ENCODE results near the gene SYNE1. TPM values are rescaled to one million over a fixed set of nuclear protein-coding genes. Genes with fewer than 3 reads are reported as not detected.
"Not testable (repeated sequence)": the region's sequence is repeated elsewhere in the genome, so short reads cannot be mapped to it uniquely, and the experiment has no call there.

The SYNE1 gene, protein sequence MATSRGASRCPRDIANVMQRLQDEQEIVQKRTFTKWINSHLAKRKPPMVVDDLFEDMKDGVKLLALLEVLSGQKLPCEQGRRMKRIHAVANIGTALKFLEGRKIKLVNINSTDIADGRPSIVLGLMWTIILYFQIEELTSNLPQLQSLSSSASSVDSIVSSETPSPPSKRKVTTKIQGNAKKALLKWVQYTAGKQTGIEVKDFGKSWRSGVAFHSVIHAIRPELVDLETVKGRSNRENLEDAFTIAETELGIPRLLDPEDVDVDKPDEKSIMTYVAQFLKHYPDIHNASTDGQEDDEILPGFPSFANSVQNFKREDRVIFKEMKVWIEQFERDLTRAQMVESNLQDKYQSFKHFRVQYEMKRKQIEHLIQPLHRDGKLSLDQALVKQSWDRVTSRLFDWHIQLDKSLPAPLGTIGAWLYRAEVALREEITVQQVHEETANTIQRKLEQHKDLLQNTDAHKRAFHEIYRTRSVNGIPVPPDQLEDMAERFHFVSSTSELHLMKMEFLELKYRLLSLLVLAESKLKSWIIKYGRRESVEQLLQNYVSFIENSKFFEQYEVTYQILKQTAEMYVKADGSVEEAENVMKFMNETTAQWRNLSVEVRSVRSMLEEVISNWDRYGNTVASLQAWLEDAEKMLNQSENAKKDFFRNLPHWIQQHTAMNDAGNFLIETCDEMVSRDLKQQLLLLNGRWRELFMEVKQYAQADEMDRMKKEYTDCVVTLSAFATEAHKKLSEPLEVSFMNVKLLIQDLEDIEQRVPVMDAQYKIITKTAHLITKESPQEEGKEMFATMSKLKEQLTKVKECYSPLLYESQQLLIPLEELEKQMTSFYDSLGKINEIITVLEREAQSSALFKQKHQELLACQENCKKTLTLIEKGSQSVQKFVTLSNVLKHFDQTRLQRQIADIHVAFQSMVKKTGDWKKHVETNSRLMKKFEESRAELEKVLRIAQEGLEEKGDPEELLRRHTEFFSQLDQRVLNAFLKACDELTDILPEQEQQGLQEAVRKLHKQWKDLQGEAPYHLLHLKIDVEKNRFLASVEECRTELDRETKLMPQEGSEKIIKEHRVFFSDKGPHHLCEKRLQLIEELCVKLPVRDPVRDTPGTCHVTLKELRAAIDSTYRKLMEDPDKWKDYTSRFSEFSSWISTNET (N-terminal part only)
- total RNA-seq (100 to 1,000 TPM in 6 of 9 donors, 10 to 100 TPM in 3; 60.9 to 178 (median 128) TPM), polyA plus RNA-seq (10 to 100 TPM; 25.0 to 76.4 TPM)
- long read RNA-seq, donor 1, transcript SYNE1-203 (18 exons, 3,154 nt): major isoform, 6 of 39 reads
- long read RNA-seq, donor 1, partial matches to known transcripts: 24 of 39 reads
- long read RNA-seq, donor 1, other reads (novel, unspliced or antisense): 8 of 39 reads
- long read RNA-seq, donor 2, partial matches to known transcripts: 25 of 41 reads
- long read RNA-seq, donor 2, other reads (novel, unspliced or antisense): 9 of 41 reads
- long read RNA-seq, donor 3, partial matches to known transcripts: 7 of 15 reads
- long read RNA-seq, donor 3, other reads (novel, unspliced or antisense): 6 of 15 reads

DNA sequence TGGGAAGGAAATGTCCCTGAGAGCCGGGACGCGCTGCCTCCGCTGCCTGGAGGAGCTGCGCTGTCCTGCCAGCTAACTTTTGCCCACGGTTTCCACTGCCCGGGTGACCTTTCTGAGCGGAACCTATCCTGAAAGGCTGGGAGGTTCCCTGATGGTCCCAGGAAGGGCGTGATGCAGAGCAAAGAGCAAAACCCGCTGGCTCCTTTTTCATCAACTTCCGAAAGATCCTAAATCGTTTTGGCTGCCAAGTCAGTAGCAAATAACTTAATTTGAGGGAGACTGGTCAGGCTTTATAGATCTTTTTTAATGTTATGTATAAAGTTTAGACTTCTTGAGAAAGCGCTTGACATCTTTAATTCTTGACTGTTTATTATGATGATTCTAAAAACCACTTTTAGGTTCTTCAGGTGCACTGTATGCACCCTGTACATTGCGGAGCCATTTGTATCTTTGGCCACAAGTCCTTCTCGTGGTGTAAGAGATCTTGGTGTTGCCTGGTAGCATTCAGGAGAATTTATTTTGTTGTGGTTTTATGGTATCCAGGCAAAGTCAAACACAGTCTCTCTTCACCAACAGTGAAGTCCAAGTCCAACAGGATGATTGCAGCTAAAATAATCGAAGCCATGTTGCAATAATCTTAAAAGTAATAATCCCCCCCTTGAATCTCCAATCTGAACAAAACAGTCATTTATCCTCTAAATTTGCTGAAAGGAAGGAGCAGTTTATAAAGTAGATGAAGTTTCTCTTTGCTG, at the start of gene SYNE1:
Gene SYNE1, minus strand, starts transcription at position 67 of the 752 bp plus-strand sequence. CDS start 9,031 bp downstream, outside the sequence.
- peak in 3 of 5 donors; percentile 19 to 58 (median 31) for DNase-seq
- no peaks in the 10 kb centered on the region for H3K36me3 ChIP-seq
- H3K9me3 ChIP-seq: no peaks in the 10 kb centered on the region
- 24 to 34% (median 27%) methylated on average over 16 of the region's 16 CpGs for WGBS, 4 donors
- no peak for TF ChIP-seq POLR2A (IDR thresholded peaks at IDR 0.05)
- TF ChIP-seq, protein P1, sequence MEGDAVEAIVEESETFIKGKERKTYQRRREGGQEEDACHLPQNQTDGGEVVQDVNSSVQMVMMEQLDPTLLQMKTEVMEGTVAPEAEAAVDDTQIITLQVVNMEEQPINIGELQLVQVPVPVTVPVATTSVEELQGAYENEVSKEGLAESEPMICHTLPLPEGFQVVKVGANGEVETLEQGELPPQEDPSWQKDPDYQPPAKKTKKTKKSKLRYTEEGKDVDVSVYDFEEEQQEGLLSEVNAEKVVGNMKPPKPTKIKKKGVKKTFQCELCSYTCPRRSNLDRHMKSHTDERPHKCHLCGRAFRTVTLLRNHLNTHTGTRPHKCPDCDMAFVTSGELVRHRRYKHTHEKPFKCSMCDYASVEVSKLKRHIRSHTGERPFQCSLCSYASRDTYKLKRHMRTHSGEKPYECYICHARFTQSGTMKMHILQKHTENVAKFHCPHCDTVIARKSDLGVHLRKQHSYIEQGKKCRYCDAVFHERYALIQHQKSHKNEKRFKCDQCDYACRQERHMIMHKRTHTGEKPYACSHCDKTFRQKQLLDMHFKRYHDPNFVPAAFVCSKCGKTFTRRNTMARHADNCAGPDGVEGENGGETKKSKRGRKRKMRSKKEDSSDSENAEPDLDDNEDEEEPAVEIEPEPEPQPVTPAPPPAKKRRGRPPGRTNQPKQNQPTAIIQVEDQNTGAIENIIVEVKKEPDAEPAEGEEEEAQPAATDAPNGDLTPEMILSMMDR (IDR thresholded peaks at IDR 0.05): no peak
- H3K4me1 ChIP-seq: peaks cover 0 to 31% (median 9%) of the 10 kb centered on the region in 12 donors
- peaks cover 0 to 18% (median 0%) of the 10 kb centered on the region in 9 donors for H3K27me3 ChIP-seq
- peak within 1 kb of the TSS; percentile 50 to 86 (median 72) for H3K4me3 ChIP-seq
- H3K27ac ChIP-seq: peak within 1 kb of the TSS; percentile 37 to 87 (median 78)
- intact Hi-C loops (cut with DNase I): loop anchor here in 3 of 10 donors (2.0 to 5.0 kb wide), 3 partner anchors 39 to 70 kb away; no protein-coding TSS in a partner anchor
- peak in 3 of 4 donors; percentile 27 to 65 (median 64) for ATAC-seq

DNA sequence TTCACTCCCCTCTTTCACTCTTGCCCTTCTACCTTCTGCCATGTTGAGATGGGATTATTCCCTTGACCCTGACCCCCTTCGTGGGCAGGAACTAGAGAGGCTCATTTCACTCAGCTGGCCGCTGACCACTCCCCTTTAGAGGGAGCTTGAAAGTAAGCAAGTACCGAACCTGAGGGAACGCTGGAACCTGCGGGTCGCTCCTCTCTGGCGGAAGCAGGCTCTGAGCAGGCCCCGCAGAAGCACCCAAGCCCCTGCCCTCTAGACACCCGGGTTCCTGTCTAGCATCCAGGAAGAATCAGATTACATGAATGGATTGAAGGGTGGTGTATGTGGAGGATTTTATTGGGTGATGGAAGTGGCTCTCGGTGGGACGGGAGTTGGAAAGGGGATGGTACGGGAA, 48.7 kb upstream of the SYNE1 start:
- DNase-seq: peak in 1 of 5 donors; percentile 49

DNA sequence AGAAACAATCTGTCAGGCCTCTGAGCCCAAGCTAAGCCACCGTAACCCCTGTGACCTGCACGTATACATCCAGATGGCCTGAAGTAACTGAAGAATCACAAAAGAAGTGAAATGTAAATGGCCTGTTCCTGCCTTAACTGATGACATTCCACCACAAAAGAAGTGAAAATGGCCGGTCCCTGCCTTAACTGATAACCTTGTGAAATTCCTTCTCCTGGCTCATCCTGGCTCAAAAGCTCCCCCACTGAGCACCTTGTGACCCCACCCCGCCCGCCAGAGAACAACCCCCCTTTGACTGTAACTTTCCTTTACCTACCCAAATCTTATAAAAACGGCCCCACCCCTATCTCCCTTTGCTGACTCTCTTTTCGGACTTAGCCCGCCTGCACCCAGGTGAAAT, 45.8 kb upstream of the SYNE1 start:
- H3K36me3 ChIP-seq; H3K4me3 ChIP-seq; H3K9me3 ChIP-seq; DNase-seq; ATAC-seq; intact Hi-C loops (cut with DNase I); H3K4me1 ChIP-seq; H3K27me3 ChIP-seq; H3K27ac ChIP-seq: not testable (repeated sequence)
- whole genome bisulfite sequencing, 4 donors: 47 to 55% (median 53%) methylated on average over 8 of the region's 8 CpGs

More for the DNA sequence above, 48.7 kb upstream of the SYNE1 start:
- no peak for ATAC-seq
- Histone ChIP-seq H3K4me1 (peaks cover 0 to 5% (median 0%) of the 10 kb centered on the region in 12 donors), H3K4me3 (no peak overlapping the region), H3K27me3 (peaks cover 0 to 2% (median 0%) of the 10 kb centered on the region in 9 donors), H3K36me3 (no peaks in the 10 kb centered on the region), H3K27ac (no peak overlapping the region), H3K9me3 (no peaks in the 10 kb centered on the region)
- no peak for TF ChIP-seq POLR2A (IDR thresholded peaks at IDR 0.05)
- TF ChIP-seq, protein P1 (IDR thresholded peaks at IDR 0.05): no peak
- intact Hi-C loops (cut with DNase I): no loop called here
- 90 to 96% (median 94%) methylated on average over 12 of the region's 12 CpGs for WGBS, 4 donors

All from heart left ventricle (tissue), 16 donors.